Activated T-helper 17 cell treated with anti-CD3 and anti-CD28 coated beads, Interleukin-2, amount 50 U/mL, for 72 hours (primary cell): Measurements from ENCODE around the gene SRCIN1. TPM values are rescaled to one million over a fixed set of nuclear protein-coding genes. Genes with fewer than 3 reads are reported as not detected.

Experiments used
- ATAC-seq: fragments of 150-1000 bp; cut with Tn5 transposase; replicated peaks from 2 replicates; pipeline ENCODE4 v1.10.0; 2021; ENCODE audit warnings: mild to moderate bottlenecking, moderate library complexity
- H3K27ac Mint-ChIP-seq: one replicate; pipeline ENCODE4 v1.8.0; 2022; ENCODE audit warnings: mixed read lengths
- H3K27me3 Mint-ChIP-seq: one replicate; pipeline ENCODE4 v1.8.0; 2022; ENCODE audit warnings: mixed read lengths
- H3K36me3 Mint-ChIP-seq: one replicate; pipeline ENCODE4 v1.8.0; 2022; ENCODE audit warnings: low read depth, mild to moderate bottlenecking, mixed read lengths
- H3K4me1 Mint-ChIP-seq: one replicate; pipeline ENCODE4 v1.8.0; 2022; ENCODE audit warnings: mixed read lengths
- H3K4me3 Mint-ChIP-seq: one replicate; pipeline ENCODE4 v1.8.0; 2022; ENCODE audit warnings: mild to moderate bottlenecking, mixed read lengths
- H3K9me3 Mint-ChIP-seq: one replicate; pipeline ENCODE4 v1.8.0; 2022; ENCODE audit warnings: mixed read lengths
- total RNA-seq, 2 donors: library from RNA; stranded (reverse); gene quantifications; one replicate each; pipeline ENCODE4 v1.2.3, GENCODE V29; 2022

Gene SRCIN1
- total RNA-seq, 2 donors from 2014 or later: 0.71 TPM; not detected in 1

DNA sequence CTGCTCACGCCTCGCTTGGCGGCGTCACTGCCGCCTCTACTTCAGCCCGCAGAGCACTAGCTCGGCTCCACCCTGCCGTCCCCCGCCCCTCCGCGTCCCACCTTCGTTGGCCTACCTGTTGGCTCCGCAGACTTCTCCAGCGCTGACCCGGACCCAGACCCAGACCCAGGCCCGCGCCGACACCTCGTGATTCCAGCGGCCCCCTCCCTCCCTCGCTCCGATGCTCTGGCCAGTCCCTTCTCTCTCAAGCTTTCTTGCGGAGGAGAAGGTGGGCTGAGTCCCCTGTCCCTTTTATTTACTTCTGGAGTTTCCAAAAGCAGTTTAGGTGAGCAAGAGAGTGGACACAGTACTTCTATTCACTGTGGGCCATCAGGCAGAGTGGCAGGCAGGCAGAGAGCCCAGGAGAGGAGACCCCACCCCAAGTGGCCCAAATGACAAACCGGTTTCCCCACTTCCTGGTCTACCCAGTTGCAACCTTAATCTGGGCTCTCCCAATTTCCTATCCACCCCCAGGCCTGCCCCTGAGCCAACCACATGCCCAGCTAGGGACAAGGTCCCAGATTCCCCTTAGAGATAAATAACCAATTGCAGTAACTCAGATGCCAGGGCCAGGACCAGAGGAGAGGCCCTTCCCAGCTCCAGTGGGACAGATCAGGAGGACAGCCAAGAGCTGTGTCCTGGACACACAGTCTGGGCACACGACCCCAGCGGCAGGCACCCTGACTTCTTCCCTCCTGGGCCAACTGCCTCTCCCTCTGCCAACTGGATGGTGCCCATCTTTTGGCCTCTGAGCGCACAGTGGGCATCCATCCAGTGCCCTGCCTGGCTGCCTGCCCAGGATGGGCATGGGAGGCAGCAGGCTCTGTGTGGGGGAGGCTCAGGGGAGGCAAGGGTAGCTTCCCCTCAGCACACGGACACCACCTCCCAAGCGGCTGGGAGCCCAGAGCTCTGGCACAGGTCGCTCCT is 1.2 kb upstream of the SRCIN1 start:
- Mint-ChIP-seq H3K9me3 (no peaks in the 10 kb centered on the region), H3K36me3 (no peaks in the 10 kb centered on the region), H3K4me3 (peak overlapping the region; percentile 60), H3K27ac (no peak overlapping the region), H3K27me3 (peaks cover 46% of the 10 kb centered on the region), H3K4me1 (peaks cover 3% of the 10 kb centered on the region)
- ATAC-seq: no peak

DNA sequence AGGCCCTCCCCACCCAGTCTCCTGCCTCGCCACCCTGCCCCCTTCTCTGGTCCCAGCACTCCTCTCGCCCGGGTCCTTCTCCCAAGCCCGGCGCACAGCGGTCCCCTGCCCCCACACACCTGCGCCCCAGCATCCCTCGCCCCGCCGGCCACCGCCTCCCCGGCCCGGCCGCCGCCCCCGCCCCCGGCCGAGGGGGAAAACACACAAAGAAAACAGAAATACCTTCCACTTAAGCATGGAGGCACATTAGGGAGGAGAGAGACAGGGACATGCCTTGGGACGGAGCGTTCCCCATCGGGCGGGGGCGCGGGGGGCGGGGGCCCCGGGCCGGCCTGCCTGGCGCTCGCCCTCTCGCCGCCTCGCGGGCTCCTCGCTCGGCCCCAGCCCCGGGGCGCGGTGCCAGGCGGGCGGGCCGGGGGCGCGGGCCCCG is 326 bp downstream of the SRCIN1 start:
- ATAC-seq: no peak
- peaks cover 53% of the 10 kb centered on the region for H3K27me3 Mint-ChIP-seq
- no peak overlapping the region for H3K27ac Mint-ChIP-seq
- H3K9me3 Mint-ChIP-seq: no peaks in the 10 kb centered on the region
- H3K36me3 Mint-ChIP-seq: no peaks in the 10 kb centered on the region
- H3K4me1 Mint-ChIP-seq: peaks cover 3% of the 10 kb centered on the region
- peak overlapping the region; percentile 23 for H3K4me3 Mint-ChIP-seq

DNA sequence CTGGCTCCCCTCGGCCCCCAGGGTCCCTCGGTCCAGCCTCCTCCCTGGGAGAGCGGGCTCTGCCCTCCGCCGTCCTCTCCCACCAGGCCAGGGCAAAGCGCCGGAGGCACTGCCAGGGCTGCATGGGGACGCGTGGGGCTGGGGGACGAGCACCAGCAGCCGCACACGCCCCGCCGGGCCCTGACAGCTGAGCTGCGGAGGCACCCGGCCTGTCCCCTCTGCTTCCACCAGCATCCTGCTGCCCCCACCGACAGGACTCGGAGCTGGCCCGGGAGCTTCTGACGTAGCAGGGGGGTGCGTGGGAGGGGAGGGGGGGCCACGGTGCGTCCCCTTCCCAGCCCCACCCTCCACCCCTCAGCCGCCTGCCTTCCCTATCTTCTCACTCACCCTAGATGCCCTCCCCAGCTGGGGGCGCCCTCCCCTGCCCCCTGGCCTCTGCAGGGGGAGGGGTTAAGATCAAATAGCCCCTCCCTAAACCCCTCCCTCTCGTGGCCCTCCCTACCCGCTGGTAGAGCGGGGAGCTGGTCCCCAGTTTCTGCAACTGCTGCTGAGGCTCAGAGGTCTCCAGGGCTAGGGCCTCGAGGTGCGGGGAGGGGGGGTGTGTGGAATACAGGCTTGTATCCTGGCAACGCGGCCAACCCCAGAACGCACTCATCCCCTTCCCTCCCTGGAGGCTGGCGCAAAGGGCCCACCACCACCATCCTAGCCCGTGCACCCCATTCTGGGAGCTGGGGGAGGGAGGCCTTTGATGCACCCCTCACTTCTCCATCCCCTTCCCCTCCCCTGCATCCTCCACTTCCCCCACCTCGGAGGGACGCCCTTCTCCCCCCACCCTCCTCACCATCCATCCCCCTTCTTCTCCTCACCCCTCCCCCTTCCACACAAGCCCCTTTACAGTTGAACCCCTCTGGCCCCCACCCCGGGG is 1.0 kb downstream of the SRCIN1 start:
- Mint-ChIP-seq H3K27me3 (peaks cover 57% of the 10 kb centered on the region), H3K27ac (no peak overlapping the region), H3K9me3 (no peaks in the 10 kb centered on the region), H3K4me1 (peaks cover 3% of the 10 kb centered on the region), H3K4me3 (peak overlapping the region; percentile 23), H3K36me3 (no peaks in the 10 kb centered on the region)
- ATAC-seq: peak; percentile 20

DNA sequence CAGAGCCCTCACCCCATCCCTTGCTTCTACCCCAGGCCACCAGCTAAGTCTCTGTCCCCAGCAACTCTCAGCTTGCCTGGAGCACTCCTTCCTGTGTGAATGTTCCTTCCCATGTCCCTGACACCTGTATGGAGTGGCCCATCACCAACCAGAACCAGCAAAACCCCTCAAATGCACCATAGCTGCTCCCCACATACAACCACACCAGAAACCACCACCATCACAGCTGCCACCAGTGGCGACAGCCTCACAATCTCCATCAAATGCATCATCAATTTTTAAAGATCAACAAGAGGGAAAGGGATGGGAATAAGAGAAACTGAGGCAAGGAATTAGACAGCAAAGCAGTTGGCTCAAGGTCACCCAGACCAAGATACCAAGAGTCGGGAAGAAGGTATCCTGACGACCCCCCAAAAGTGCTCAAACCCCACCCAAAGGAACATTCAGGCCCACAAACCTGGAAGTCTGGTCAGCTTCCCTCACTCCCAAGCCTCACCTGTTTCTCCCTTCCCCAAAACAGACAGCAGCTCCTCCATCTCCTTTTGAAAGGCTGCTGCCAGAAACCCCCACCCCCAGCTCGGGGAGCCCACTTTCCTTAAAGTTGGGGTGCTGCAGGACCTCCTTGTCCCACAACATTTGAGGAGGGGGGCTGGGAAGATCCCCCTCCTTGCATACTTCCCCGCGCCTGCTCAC is 1.8 kb downstream of the SRCIN1 start:
- no peak overlapping the region for H3K4me3 Mint-ChIP-seq
- no peaks in the 10 kb centered on the region for H3K36me3 Mint-ChIP-seq
- no peak for ATAC-seq
- peaks cover 3% of the 10 kb centered on the region for H3K4me1 Mint-ChIP-seq
- H3K27me3 Mint-ChIP-seq: peaks cover 55% of the 10 kb centered on the region
- H3K27ac Mint-ChIP-seq: no peak overlapping the region
- no peaks in the 10 kb centered on the region for H3K9me3 Mint-ChIP-seq

DNA sequence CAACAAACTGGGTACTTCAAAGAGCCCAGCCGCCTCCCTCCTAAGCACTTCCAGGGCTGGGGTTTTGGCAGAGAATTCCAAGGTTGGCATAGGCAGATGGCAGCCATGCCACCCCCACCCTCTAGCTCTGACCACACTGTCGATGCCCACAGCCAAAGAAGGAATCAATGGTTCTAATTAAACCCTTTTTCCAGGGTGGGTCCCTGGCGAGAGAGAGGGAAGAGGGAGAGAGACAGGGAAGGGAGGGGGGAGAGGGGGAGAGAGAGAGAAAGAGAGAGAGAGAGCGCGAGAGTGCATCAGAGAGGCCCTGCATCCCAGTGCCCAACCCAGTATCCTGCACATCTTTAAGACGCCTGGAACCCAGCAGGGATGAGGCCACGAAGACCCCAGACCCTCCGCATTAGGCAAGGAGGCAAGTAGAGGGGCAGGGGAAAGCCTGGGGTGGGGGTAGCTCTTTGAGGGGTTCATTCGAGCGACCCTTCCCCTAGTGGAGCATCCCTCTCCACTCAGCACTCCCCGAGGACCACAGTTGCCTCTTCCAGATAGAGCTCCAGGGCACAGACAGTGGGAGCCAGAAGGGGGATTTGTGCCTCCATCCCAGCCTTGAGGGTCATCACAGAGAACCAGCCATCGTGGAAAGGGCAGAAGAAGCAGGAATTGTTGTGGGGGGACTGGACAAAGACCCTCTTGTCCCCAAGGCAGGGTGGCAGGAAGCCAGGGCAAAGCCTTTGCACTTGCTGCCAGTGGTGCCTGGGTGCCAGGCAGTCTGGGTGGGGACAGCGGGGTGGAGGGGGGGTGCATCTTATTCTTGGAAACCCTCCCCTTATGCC is 2.6 kb downstream of the SRCIN1 start:
- no peaks in the 10 kb centered on the region for H3K36me3 Mint-ChIP-seq
- no peak overlapping the region for H3K27ac Mint-ChIP-seq
- H3K4me3 Mint-ChIP-seq: no peak overlapping the region
- no peaks in the 10 kb centered on the region for H3K9me3 Mint-ChIP-seq
- H3K27me3 Mint-ChIP-seq: peaks cover 52% of the 10 kb centered on the region
- ATAC-seq: no peak
- peaks cover 3% of the 10 kb centered on the region for H3K4me1 Mint-ChIP-seq

DNA sequence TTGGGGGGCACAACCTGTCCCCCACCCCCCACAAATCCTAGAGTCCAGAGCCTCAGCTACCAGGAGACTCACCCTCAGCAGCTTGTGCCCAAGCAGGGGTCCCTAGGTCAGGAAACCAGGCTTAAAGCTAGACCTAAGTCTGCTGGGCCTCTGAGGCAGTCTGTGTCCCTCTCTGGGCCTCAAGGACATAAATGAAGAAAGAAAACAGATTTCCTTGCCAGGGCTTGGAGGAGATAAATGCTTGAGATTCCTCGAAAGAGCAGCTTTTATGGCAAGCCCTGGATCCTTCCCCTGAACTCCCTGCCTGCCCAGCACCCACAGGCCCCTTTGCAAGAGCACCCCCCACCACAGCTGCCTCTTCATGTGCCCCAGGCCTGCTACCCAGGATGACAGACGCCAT is 3.3 kb downstream of the SRCIN1 start:
- Mint-ChIP-seq H3K27ac (no peak overlapping the region), H3K4me3 (no peak overlapping the region), H3K36me3 (no peaks in the 10 kb centered on the region), H3K27me3 (peaks cover 50% of the 10 kb centered on the region), H3K4me1 (peaks cover under 1% of the 10 kb centered on the region), H3K9me3 (no peaks in the 10 kb centered on the region)
- ATAC-seq: no peak

DNA sequence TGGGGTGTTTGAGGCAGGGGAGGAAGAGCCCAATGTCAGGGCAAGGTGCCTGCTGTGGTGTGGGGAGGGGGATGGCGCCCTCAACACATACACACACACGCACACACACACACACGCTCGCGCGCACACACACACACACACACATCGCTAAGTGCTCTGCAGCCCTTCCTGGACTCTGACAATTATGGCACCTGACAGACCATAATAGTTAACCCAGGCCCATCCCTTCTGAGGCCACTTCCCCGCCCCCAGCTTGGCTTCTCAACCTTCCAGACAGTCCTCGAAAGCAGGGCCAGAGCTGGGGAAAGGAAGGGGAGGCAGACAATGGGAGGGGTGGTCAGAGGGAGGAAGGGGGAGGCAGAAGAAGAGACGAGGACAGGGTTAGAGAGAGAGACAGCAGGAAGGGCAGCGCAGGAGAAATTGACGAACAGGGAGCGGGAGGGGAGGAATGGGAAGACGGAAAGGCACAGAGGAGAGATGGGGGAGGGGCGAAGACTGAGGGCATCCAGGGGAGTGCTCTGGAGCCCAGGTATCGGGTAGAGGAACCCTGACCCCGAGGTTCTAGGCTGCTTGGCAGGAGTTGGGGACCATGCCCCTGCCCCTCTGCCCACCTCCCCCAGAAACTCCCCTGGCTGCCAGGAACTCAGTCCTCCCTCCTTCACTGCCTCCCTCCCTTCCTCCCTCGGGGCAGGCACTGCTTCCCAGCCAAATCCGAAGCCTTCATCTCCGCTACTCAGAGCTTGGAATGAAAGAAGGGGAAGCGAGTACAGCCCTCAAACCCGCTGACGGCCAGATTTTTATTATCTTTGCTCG is 4.0 kb downstream of the SRCIN1 start:
- no peaks in the 10 kb centered on the region for H3K36me3 Mint-ChIP-seq
- peaks cover 53% of the 10 kb centered on the region for H3K27me3 Mint-ChIP-seq
- no peaks in the 10 kb centered on the region for H3K4me1 Mint-ChIP-seq
- no peak overlapping the region for H3K27ac Mint-ChIP-seq
- H3K9me3 Mint-ChIP-seq: no peaks in the 10 kb centered on the region
- no peak overlapping the region for H3K4me3 Mint-ChIP-seq
- no peak for ATAC-seq

DNA sequence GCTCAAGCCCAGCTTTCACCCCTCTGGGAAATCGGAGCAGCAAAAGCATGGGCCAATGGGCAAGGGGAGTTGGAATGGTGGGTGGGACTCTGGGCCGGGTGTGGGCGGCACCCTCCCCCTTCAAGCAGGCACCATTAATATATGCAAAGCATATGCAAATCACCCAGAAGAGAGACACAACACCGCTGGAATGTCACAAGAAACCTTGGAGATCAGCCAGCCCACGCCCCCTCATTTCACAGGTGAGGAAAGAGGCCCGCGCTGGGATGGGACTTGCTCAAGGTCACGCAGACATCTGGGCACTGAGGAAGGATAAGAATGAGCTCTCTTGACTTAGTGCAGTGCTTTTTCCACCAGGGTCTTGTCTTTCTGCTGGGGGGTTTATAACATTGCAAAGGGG is 4.8 kb downstream of the SRCIN1 start:
- no peaks in the 10 kb centered on the region for H3K4me1 Mint-ChIP-seq
- no peaks in the 10 kb centered on the region for H3K36me3 Mint-ChIP-seq
- H3K27me3 Mint-ChIP-seq: peaks cover 60% of the 10 kb centered on the region
- no peaks in the 10 kb centered on the region for H3K9me3 Mint-ChIP-seq
- no peak overlapping the region for H3K4me3 Mint-ChIP-seq
- ATAC-seq: no peak
- H3K27ac Mint-ChIP-seq: no peak overlapping the region

DNA sequence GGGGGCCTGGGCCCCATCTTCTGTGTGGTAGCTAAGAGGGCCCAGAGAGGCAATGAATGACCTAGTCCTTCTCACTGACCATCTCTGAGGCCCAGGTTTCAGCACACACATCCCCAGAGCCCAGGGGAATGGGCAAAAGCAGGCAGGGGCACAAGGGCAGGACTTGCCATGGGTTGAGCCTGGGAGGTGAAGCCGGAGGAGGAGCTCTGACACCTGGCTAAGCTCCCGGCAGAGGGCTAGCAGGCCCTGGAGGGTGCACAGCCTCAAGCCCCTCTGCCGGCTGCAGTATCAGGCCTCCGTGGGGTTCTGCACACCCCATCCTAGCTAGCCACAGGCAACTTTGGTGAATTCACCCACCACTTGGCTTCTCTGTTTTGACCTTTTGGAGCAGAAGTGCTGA is 5.3 kb downstream of the SRCIN1 start:
- Mint-ChIP-seq H3K27ac (no peak overlapping the region), H3K4me1 (no peaks in the 10 kb centered on the region), H3K27me3 (peaks cover 65% of the 10 kb centered on the region), H3K36me3 (no peaks in the 10 kb centered on the region), H3K4me3 (no peak overlapping the region), H3K9me3 (no peaks in the 10 kb centered on the region)
- no peak for ATAC-seq

DNA sequence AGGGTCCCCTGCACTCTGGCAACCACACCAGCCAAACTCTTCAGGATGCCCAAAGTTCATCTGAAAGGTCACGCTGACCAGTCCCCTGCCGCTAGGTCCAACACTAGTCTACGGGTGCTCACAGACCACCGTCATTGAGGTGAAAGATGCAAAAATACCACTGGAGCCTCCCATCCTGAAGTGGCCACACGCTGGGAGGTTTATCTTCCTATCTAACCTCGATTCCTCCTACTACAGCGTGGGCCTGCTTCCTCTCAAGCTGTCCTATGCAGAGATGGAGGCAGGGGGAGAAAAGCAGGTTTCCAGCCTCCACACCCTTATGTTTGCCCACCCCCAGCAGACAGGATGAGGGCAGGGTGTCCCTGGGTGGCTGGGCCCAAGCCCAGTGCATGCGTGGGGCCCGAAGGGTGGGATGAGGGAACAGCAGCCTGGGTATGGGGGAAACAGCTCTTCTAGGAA is 6.3 kb downstream of the SRCIN1 start:
- Mint-ChIP-seq H3K9me3 (no peaks in the 10 kb centered on the region), H3K27me3 (peaks cover 71% of the 10 kb centered on the region), H3K4me1 (no peaks in the 10 kb centered on the region), H3K4me3 (no peak overlapping the region), H3K27ac (no peak overlapping the region), H3K36me3 (no peaks in the 10 kb centered on the region)
- no peak for ATAC-seq

DNA sequence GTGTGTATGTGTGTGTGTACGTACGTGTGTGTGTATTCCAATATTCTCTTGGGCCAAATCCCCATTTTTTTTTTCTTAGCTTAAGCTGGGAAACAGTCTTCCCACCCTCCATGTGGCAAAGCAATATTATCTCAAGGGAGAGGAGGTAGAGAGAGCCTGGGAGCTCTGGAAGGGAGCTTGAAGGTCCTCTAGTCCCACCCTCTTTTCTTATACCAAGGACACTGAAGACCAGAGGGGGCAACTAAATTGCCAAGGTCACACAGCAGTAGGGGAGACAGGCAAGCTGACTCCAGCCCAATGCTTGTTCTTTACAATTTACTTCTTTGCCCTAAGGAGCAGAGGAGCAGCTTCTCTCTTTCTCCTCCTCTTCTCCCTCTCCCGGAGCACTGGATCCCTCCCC is 6.8 kb downstream of the SRCIN1 start:
- Mint-ChIP-seq H3K27ac (no peak overlapping the region), H3K27me3 (peaks cover 71% of the 10 kb centered on the region), H3K4me3 (no peak overlapping the region), H3K4me1 (no peaks in the 10 kb centered on the region), H3K9me3 (no peaks in the 10 kb centered on the region), H3K36me3 (no peaks in the 10 kb centered on the region)
- no peak for ATAC-seq

DNA sequence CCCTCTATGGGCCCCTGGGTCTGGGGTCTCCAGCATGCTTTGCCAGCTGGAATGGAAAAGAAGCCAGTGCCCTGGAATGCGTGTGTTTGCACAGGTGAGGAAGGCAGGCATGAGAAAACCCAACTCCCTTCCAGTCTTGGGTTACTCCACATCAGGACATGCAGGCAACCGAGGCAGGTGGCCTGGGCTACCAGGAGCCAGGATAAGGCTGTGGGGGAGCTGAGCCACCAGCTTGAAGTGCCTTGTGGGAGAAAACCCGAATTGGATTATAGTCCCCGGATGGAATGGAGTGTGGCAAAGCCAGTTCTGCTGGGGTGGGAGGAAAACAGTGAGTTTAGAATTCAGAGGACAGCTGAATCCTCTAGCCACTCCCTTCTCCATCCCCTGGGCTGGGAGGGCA is 7.2 kb downstream of the SRCIN1 start:
- no peaks in the 10 kb centered on the region for H3K9me3 Mint-ChIP-seq
- no peak for ATAC-seq
- H3K4me1 Mint-ChIP-seq: no peaks in the 10 kb centered on the region
- no peak overlapping the region for H3K4me3 Mint-ChIP-seq
- H3K27ac Mint-ChIP-seq: no peak overlapping the region
- no peaks in the 10 kb centered on the region for H3K36me3 Mint-ChIP-seq
- peaks cover 70% of the 10 kb centered on the region for H3K27me3 Mint-ChIP-seq

DNA sequence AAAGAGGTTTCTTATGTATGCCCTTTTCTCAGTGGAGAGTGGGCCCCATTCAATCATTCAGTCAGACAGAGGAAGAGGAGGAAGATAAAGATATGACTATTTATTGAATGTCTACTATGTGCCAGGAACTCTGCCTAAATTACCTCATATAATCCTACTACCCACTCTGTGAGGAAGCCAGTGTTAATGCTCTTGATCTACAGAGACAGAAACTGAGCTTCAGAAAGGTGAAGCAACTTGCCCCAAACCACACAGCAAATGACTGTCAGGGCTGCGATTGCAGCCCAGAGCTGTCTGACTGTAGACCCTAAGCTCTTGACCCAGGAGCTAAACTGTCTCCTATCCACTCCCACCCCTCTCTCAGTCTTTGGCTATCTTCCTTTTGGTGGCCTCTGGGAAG is 8.4 kb downstream of the SRCIN1 start:
- peaks cover 73% of the 10 kb centered on the region for H3K27me3 Mint-ChIP-seq
- no peaks in the 10 kb centered on the region for H3K9me3 Mint-ChIP-seq
- no peaks in the 10 kb centered on the region for H3K36me3 Mint-ChIP-seq
- H3K27ac Mint-ChIP-seq: no peak overlapping the region
- peak; percentile 77 for ATAC-seq
- H3K4me3 Mint-ChIP-seq: no peak overlapping the region
- peaks cover 2% of the 10 kb centered on the region for H3K4me1 Mint-ChIP-seq
